CD4-positive, CD25-positive, alpha-beta regulatory T cell (primary cell): ENCODE results near the gene SUPT6H. TPM values are rescaled to one million over a fixed set of nuclear protein-coding genes. Genes with fewer than 3 reads are reported as not detected.
A peak's percentile ranks its signal among the peaks of the same experiment; 100 is the strongest.

ENCODE experiments used
- ATAC-seq, 2 donors: fragments of 150-1000 bp; cut with Tn5 transposase; one replicate each; pipeline ENCODE4 v1.10.0; 2021; ENCODE audit warnings: low read depth in 2 of 2, moderate number of reproducible peaks in 2 of 2, moderate library complexity in 1 of 2
- DNase-seq, 3 donors: peaks; one replicate each; pipeline versions ENCODE4 v3.0.0 to v3.0.0-alpha.2; 2012 to 2022; ENCODE audit warnings: mixed read lengths in 1 of 3
- H3K27ac ChIP-seq: one replicate; pipeline ENCODE4 v1.7.0; 2013; ENCODE audit warnings: mild to moderate bottlenecking, low read length; ENCODE audit not compliant: insufficient read depth, poor library complexity, severe bottlenecking
- H3K27me3 ChIP-seq: one replicate; pipeline ENCODE4 v1.7.0; 2013; ENCODE audit warnings: low read length; ENCODE audit not compliant: control insufficient read depth, insufficient read depth
- H3K36me3 ChIP-seq: one replicate; pipeline ENCODE4 v1.7.0; 2013; ENCODE audit warnings: mild to moderate bottlenecking, low read length, moderate library complexity; ENCODE audit not compliant: control insufficient read depth, insufficient read depth
- H3K4me1 ChIP-seq: 2 replicates; pipeline ENCODE4 v1.7.0; 2013; ENCODE audit warnings: mild to moderate bottlenecking, low read length; ENCODE audit not compliant: insufficient read depth, control insufficient read depth, poor library complexity, severe bottlenecking
- H3K4me3 ChIP-seq: one replicate; pipeline ENCODE4 v1.7.0; 2013; ENCODE audit warnings: low read depth, mild to moderate bottlenecking, low read length, moderate library complexity
- H3K9me3 ChIP-seq, 2 experiments: 1 replicate in 1 of 2; 2 replicates in 1 of 2; pipeline ENCODE4 v1.7.0; 2013; ENCODE audit warnings: low read length in 2 of 2, mild to moderate bottlenecking in 1 of 2, moderate library complexity in 1 of 2; ENCODE audit not compliant: control insufficient read depth in 2 of 2
- H3K27ac Mint-ChIP-seq, 3 donors: one replicate each; pipeline ENCODE4 v1.8.0; 2020 to 2022; ENCODE audit warnings: mild to moderate bottlenecking in 3 of 3, mixed read lengths in 3 of 3, moderate library complexity in 2 of 3
- H3K27me3 Mint-ChIP-seq: one replicate; pipeline ENCODE4 v1.8.0; 2022; ENCODE audit warnings: mild to moderate bottlenecking, mixed read lengths
- H3K36me3 Mint-ChIP-seq: one replicate; pipeline ENCODE4 v1.8.0; 2020; ENCODE audit warnings: mixed read lengths
- H3K4me1 Mint-ChIP-seq, 4 donors: one replicate each; pipeline ENCODE4 v1.8.0; 2020 to 2022; ENCODE audit warnings: mixed read lengths in 4 of 4, mild to moderate bottlenecking in 1 of 4
- H3K4me3 Mint-ChIP-seq, 4 donors: one replicate each; pipeline ENCODE4 v1.8.0; 2020 to 2022; ENCODE audit warnings: mild to moderate bottlenecking in 4 of 4, mixed read lengths in 4 of 4, moderate library complexity in 3 of 4
- H3K9me3 Mint-ChIP-seq, 7 donors: one replicate each; pipeline ENCODE4 v1.8.0; 2020 to 2022; ENCODE audit warnings: mixed read lengths in 7 of 7, mild to moderate bottlenecking in 3 of 7, moderate library complexity in 2 of 7
- polyA plus RNA-seq, 4 donors: library from polyadenylated mRNA; unstranded; fragments of 300-500 nt; fragmentation: Illumina TruSeq; gene quantifications; one replicate each; pipeline ENCODE4 v1.2.3, GENCODE V29; 2021
- total RNA-seq: library from RNA; stranded (reverse); gene quantifications from one replicate; pipeline ENCODE4 v1.2.3, GENCODE V29; 2022

SUPT6H gene
- total and polyA plus RNA-seq, 5 donors from 2014 or later, result 8.3 to 167 (median 8.9) TPM

- H3K4me1 Mint-ChIP-seq, result peaks cover 0 to 38% (median 7%) of the 10 kb centered on the region in 4 donors
- ATAC-seq, result no peak
- peaks cover 14% of the 10 kb centered on the region for H3K36me3 ChIP-seq
- no peaks in the 10 kb centered on the region for H3K27me3 Mint-ChIP-seq
- no peaks in the 10 kb centered on the region for H3K27me3 ChIP-seq
- no peaks in the 10 kb centered on the region for H3K9me3 ChIP-seq
- H3K9me3 Mint-ChIP-seq, result no peaks in the 10 kb centered on the region
- DNase-seq, result no peak
- no peaks in the 10 kb centered on the region for H3K36me3 Mint-ChIP-seq
- peak overlapping the region in 1 of 4 donors; percentile 52 for H3K4me3 Mint-ChIP-seq
- peaks cover 36% of the 10 kb centered on the region for H3K4me1 ChIP-seq
- H3K27ac ChIP-seq, result peak overlapping the region; percentile 41
- peak overlapping the region in 1 of 3 donors; percentile 78 for H3K27ac Mint-ChIP-seq
- no peak overlapping the region for H3K4me3 ChIP-seq
These were observed 86.1 kb downstream of the SUPT6H start for GRCh38 chr17:28747801-28748750.

DNA sequence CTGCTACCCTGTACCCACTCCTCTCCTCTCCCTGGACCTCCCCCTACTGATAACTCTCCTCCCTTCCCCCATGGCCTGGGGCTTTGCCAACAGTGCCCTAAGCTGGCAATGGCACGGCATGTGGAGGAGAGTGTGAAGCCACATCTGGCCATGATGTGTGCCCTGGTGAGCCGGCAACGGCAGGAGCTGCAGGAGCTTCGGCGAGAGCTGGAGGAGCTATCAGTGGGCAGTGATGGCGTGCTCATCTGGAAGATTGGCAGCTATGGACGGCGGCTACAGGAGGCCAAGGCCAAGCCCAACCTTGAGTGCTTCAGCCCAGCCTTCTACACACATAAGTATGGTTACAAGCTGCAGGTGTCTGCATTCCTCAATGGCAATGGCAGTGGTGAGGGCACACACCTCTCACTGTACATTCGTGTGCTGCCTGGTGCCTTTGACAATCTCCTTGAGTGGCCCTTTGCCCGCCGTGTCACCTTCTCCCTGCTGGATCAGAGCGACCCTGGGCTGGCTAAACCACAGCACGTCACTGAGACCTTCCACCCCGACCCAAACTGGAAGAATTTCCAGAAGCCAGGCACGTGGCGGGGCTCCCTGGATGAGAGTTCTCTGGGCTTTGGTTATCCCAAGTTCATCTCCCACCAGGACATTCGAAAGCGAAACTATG lies 87.0 kb downstream of the SUPT6H start:
- Mint-ChIP-seq H3K27ac (peak overlapping the region in 1 of 3 donors; percentile 78), H3K36me3 (no peaks in the 10 kb centered on the region), H3K9me3 (no peaks in the 10 kb centered on the region), H3K27me3 (no peaks in the 10 kb centered on the region), H3K4me1 (peaks cover 0 to 36% (median 7%) of the 10 kb centered on the region in 4 donors), H3K4me3 (peak overlapping the region in 1 of 4 donors; percentile 52)
- H3K9me3 ChIP-seq, result no peaks in the 10 kb centered on the region
- H3K4me3 ChIP-seq, result no peak overlapping the region
- no peak overlapping the region for H3K27ac ChIP-seq
- DNase-seq (no peak), ATAC-seq (no peak)
- peaks cover 14% of the 10 kb centered on the region for H3K36me3 ChIP-seq
- peaks cover 29% of the 10 kb centered on the region for H3K4me1 ChIP-seq
- no peaks in the 10 kb centered on the region for H3K27me3 ChIP-seq

- peaks cover 25% of the 10 kb centered on the region for H3K4me1 ChIP-seq
- no peaks in the 10 kb centered on the region for H3K9me3 ChIP-seq
- no peak for DNase-seq
- no peaks in the 10 kb centered on the region for H3K27me3 ChIP-seq
- Mint-ChIP-seq H3K9me3 (no peaks in the 10 kb centered on the region), H3K36me3 (no peaks in the 10 kb centered on the region), H3K4me3 (peak overlapping the region in 2 of 4 donors; percentile 67 to 88), H3K27ac (peak overlapping the region in 1 of 3 donors; percentile 52), H3K4me1 (peaks cover 0 to 36% (median 5%) of the 10 kb centered on the region in 4 donors), H3K27me3 (no peaks in the 10 kb centered on the region)
- H3K4me3 ChIP-seq, result no peak overlapping the region
- peaks cover 14% of the 10 kb centered on the region for H3K36me3 ChIP-seq
- no peak for ATAC-seq
- peak overlapping the region; percentile 28 for H3K27ac ChIP-seq
These were observed 87.6 kb downstream of the SUPT6H start for GRCh38 chr17:28749516-28750177.

DNA sequence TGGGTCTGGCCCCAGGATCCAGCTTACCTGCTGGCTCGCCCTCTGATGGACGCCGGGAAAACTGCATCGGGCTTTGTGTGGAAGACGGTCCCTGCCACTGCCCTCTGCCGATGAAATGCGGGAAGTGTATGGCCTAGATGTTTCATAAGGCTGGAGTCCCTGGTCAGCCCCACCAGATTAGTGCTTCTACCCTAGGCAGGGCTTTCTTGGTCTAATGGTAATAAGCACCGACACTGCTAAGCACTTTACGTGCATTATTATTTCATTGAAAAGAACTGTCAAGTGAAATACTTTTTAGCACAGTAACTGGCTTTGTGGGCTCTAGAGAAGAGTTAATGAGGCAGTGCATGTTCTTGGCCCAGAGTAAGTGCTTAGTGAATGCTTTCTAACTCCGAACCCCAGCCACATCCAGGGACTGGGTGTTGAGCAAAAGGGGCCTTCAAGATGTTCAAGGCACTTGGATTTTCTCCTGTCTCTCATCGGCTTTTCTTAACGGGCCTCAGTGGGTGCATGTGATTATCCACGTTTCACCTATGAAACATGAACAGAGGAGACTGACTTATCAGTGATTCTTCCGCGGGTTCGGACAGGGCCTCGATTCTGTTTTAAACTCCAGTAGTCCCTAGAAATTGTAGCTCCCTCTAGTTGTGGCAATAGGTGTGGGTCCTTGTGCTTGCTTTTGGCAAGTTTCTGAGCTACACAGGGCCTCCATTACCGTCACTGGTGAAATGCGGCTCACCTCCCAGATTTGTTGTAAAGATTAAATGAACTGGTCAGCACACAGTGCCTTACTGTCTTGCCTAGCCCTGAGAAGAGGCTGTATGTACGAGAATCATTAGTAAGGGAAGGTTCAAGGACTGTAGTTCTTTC lies 88.4 kb downstream of the SUPT6H start:
- no peaks in the 10 kb centered on the region for H3K9me3 ChIP-seq
- peaks cover 14% of the 10 kb centered on the region for H3K36me3 ChIP-seq
- H3K27me3 ChIP-seq, result no peaks in the 10 kb centered on the region
- peak; percentile 90 to 92 for ATAC-seq
- no peaks in the 10 kb centered on the region for H3K36me3 Mint-ChIP-seq
- H3K4me1 Mint-ChIP-seq, result peaks cover 0 to 32% (median 4%) of the 10 kb centered on the region in 4 donors
- peaks cover 17% of the 10 kb centered on the region for H3K4me1 ChIP-seq
- peak overlapping the region; percentile 28 for H3K27ac ChIP-seq
- H3K9me3 Mint-ChIP-seq, result no peaks in the 10 kb centered on the region
- no peak overlapping the region for H3K4me3 ChIP-seq
- DNase-seq, result peak; percentile 83 to 90 (median 85)
- H3K27me3 Mint-ChIP-seq, result no peaks in the 10 kb centered on the region
- peak overlapping the region in 2 of 4 donors; percentile 67 to 88 for H3K4me3 Mint-ChIP-seq
- H3K27ac Mint-ChIP-seq, result peak overlapping the region in 1 of 3 donors; percentile 52

- Mint-ChIP-seq H3K27me3 (no peaks in the 10 kb centered on the region), H3K36me3 (no peaks in the 10 kb centered on the region), H3K4me3 (no peak overlapping the region), H3K9me3 (no peaks in the 10 kb centered on the region), H3K27ac (no peak overlapping the region), H3K4me1 (peaks cover 0 to 20% (median 4%) of the 10 kb centered on the region in 4 donors)
- DNase-seq, result no peak
- Histone ChIP-seq H3K27ac (no peak overlapping the region), H3K36me3 (peaks cover 15% of the 10 kb centered on the region), H3K4me3 (no peak overlapping the region), H3K4me1 (peaks cover 5% of the 10 kb centered on the region), H3K27me3 (no peaks in the 10 kb centered on the region), H3K9me3 (no peaks in the 10 kb centered on the region)
- no peak for ATAC-seq
These were observed 89.8 kb downstream of the SUPT6H start for GRCh38 chr17:28751600-28752366.
